Colonic mucosa (tissue), 4 donors: ENCODE measurements around the gene RAMACL. TPM values are rescaled to one million over a fixed set of nuclear protein-coding genes. Genes with fewer than 3 reads are reported as not detected.

Experiments used
- DNase-seq: peaks from one replicate; pipeline ENCODE4 v3.0.0-alpha.2; 2020
- H3K27ac ChIP-seq: fragments of 200-600 bp; one replicate; pipeline ENCODE4 v1.8.0; 2021
- H3K27me3 ChIP-seq: fragments of 200-600 bp; one replicate; pipeline ENCODE4 v1.8.0; 2021
- H3K36me3 ChIP-seq: fragments of 200-600 bp; one replicate; pipeline ENCODE4 v1.8.0; 2021
- H3K4me1 ChIP-seq: fragments of 200-600 bp; one replicate; pipeline ENCODE4 v1.8.0; 2021; ENCODE audit warnings: mild to moderate bottlenecking
- H3K4me3 ChIP-seq: fragments of 200-600 bp; one replicate; pipeline ENCODE4 v1.8.0; 2021
- H3K9ac ChIP-seq, 2 donors: one replicate each; pipeline ENCODE4 v1.7.0; 2013; ENCODE audit warnings: control low read depth in 2 of 2, low read depth in 2 of 2, low read length in 2 of 2
- H3K9me3 ChIP-seq: fragments of 200-600 bp; one replicate; pipeline ENCODE4 v1.8.0; 2021
- intact Hi-C: fragments of 100-400 bp; cut with DNase I; formaldehyde crosslinking; loops from one replicate; pipeline ENCODE4 v1.14.1; 2022
- total RNA-seq, 2 donors: library from RNA; stranded (reverse); fragmentation: NEBNext Ultra II Directional in 1 of 2; extraction: Animal tissue kit (Norgen Biotek cat#: 25700) in 1 of 2; gene quantifications; one replicate each; pipeline ENCODE4 v1.2.1, GENCODE V29; 2021
- TF ChIP-seq, protein P1 (sequence below): fragments of 200-600 bp; IDR thresholded peaks from one replicate; pipeline ENCODE4 v1.8.0; 2022; ENCODE audit warnings: antibody characterized with exemption, mild to moderate bottlenecking
- donor health status: healthy.
- donor health status: DM: no; HTN: no; CAD: no.
- donor health status: DM: no; HTN: no; CAD: no.

RAMACL gene
- total RNA-seq, 2 donors from 2014 or later = 0.48 to 0.54 TPM

GRCh38 chr6:166630462-166630861 lies 44.0 kb upstream of the RAMACL start:
- Histone ChIP-seq H3K9me3 (no peaks in the 10 kb centered on the region), H3K4me3 (no peak overlapping the region), H3K9ac (no peak overlapping the region), H3K27me3 (no peaks in the 10 kb centered on the region), H3K4me1 (peaks cover 6% of the 10 kb centered on the region), H3K27ac (no peak overlapping the region), H3K36me3 (no peaks in the 10 kb centered on the region)
- intact Hi-C loops = no loop called here
- TF ChIP-seq, protein P1, sequence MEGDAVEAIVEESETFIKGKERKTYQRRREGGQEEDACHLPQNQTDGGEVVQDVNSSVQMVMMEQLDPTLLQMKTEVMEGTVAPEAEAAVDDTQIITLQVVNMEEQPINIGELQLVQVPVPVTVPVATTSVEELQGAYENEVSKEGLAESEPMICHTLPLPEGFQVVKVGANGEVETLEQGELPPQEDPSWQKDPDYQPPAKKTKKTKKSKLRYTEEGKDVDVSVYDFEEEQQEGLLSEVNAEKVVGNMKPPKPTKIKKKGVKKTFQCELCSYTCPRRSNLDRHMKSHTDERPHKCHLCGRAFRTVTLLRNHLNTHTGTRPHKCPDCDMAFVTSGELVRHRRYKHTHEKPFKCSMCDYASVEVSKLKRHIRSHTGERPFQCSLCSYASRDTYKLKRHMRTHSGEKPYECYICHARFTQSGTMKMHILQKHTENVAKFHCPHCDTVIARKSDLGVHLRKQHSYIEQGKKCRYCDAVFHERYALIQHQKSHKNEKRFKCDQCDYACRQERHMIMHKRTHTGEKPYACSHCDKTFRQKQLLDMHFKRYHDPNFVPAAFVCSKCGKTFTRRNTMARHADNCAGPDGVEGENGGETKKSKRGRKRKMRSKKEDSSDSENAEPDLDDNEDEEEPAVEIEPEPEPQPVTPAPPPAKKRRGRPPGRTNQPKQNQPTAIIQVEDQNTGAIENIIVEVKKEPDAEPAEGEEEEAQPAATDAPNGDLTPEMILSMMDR = no peak
- no peak for DNase-seq

- Histone ChIP-seq H3K9me3 (no peaks in the 10 kb centered on the region), H3K27ac (no peak overlapping the region), H3K27me3 (no peaks in the 10 kb centered on the region), H3K36me3 (no peaks in the 10 kb centered on the region), H3K4me3 (no peak overlapping the region), H3K9ac (no peak overlapping the region), H3K4me1 (peaks cover 6% of the 10 kb centered on the region)
- DNase-seq = no peak
- intact Hi-C loops = no loop called here
- TF ChIP-seq, protein P1 = no peak
These were observed 43.1 kb upstream of the RAMACL start for GRCh38 chr6:166629628-166630027.

DNA sequence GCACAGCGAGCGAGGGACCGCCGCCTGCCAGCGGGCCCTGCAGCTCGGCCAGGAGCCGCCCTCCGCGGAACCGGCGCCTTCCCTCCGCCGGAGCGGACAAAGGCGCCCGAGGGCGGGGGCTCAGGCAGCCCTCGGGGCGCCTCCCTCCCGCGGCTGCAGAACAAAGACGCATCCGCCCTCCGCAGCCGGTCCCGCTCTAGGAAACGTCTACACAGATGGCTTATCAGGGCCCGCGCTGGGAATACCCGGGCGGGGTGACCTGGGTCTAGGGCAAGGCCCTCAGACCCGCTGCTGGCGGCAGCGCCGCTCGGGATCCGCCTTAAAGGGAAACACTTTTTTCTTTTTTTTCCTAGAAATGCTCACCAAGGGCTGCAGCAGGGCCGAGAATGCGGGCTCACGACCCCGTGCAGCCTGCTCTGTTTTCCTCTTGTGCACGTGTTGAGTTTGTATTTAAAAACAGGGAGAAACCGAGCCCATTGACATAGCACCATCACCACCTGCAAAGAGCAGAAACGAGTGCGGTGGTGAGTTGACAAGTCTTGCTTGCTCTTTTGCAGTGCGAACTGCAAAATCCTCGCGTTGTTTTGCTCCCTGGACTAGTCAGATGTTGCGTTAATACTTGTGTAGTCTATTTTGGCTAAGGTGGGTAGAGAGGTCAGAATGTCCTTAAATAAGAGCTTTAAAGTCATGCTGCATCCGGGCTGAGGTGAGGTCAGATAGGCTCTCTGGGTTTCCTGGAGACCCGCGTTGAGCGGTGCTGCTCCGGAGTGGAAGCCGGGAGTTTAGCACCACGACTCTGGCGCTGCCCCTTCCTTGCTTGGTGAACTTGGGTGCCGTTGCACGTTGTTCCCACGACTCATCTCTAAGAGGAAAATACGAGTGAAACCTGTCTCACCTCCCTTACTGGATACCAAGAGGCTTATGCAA lies 41.7 kb upstream of the RAMACL start:
- intact Hi-C loops = no loop called here
- Histone ChIP-seq H3K36me3 (no peaks in the 10 kb centered on the region), H3K9me3 (no peaks in the 10 kb centered on the region), H3K9ac (peak overlapping the region; percentile 53 to 60), H3K27ac (peak overlapping the region; percentile 79), H3K4me3 (peak overlapping the region; percentile 36), H3K27me3 (no peaks in the 10 kb centered on the region), H3K4me1 (peaks cover 6% of the 10 kb centered on the region)
- TF ChIP-seq, protein P1 = no peak
- peak; percentile 77 for DNase-seq

- TF ChIP-seq, protein P1 = no peak
- peak; percentile 100 for DNase-seq
- no peaks in the 10 kb centered on the region for H3K27me3 ChIP-seq
- intact Hi-C loops = no loop called here
- no peaks in the 10 kb centered on the region for H3K36me3 ChIP-seq
- peak within 1 kb of the TSS; percentile 69 to 74 for H3K9ac ChIP-seq
- no peaks in the 10 kb centered on the region for H3K9me3 ChIP-seq
- peak within 1 kb of the TSS; percentile 79 for H3K27ac ChIP-seq
- peaks cover 6% of the 10 kb centered on the region for H3K4me1 ChIP-seq
- peak within 1 kb of the TSS; percentile 85 for H3K4me3 ChIP-seq
These were observed 40.8 kb upstream of the RAMACL start, which contains the start of gene RPS6KA2 for GRCh38 chr6:166627033-166627874. RPS6KA2 (minus strand) TSS chr6:166627251; CDS start chr6:166627019, 232 bp downstream.
